SK-N-MC (cell line): ENCODE results near the gene ANK3.

Experiments
- FOXP2 ChIP-seq: optimal IDR thresholded peaks from 2 replicates; pipeline ENCODE3; 2011; ENCODE audit warnings: mild to moderate bottlenecking, moderate library complexity; ENCODE audit not compliant: insufficient read depth; ENCODE audit errors: extremely low read length, control extremely low read depth
- POLR2AphosphoS5 ChIP-seq: IDR thresholded peaks from 2 replicates; pipeline ENCODE4 v1.6.1; 2012; ENCODE audit warnings: mild to moderate bottlenecking, low read depth, low read length, borderline replicate concordance

DNA sequence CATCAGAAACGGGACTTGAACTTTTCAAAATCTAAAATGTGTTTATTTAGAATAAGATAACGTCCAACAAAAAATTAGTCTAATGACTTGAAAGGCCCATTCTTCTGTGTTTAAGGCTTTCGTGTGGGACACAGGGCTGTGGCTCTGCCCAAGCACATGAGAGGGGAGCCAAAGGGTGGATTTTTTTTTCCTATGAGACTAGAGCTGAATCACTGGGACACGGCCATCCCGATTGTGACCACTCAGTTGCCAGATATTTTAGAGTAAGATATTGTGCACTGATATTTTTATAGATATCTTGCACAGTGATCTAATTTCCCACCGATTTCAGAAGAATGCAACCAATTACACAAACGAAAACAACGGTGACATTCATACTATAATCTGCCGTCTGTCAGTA is 99.9 kb downstream of the ANK3 start:
- no peak for TF ChIP-seq FOXP2
- no peak for TF ChIP-seq POLR2AphosphoS5
